ENCODE data around the gene PDE2A.

The PDE2A gene

DNA sequence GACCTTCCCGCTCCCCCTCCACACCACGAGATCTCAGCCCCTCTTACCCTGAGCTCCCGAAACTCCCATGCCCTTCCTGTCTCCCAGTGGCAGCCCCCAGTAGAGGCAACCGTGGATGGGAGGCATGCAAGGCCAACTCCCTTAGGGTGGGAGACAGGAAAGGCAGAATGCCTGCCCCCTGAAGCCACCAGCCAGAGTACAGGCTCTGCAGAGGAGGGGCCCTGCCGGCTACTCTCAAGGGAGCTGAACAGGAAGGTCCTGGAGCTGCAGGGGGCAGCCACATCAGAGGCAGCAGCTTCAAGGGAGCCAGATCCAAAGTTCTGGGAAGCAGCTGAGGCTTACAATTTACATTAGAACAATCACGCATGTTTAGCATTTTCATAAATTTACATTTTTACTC lies 38.3 kb downstream of the PDE2A start:
- DNase-seq (ENCODE audit: low read depth in 2 of 2) = no peak

DNA sequence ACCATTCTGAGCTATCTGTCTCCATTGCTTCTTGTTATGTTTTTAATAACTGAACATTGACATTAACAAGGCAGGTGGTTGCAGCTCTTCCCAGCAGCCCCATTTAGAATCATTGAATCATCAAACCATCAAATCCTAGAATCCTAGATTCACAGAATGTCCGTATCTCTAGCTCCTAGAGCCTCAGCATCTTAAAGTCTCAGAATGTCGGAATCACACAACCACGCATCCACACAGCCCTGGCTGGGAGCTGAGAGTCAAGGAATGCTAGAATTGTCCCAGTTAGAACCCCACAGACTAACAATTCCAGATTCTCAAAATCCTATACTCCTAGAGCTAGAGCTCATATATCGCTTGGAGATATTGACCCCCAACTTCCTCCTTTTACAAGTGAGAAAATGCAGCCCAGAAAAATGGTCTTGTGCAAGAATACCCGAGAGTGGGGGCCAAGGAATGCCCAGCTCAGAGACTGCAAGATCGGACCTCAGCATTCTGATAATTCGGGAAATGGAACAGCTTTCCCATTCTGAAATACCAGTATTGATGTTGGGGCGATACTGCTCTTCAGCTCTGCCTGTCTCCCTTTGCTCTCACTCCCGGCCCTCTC lies 38.8 kb downstream of the PDE2A start:
- DNase-seq (ENCODE audit: low read depth in 2 of 2) = no peak

DNA sequence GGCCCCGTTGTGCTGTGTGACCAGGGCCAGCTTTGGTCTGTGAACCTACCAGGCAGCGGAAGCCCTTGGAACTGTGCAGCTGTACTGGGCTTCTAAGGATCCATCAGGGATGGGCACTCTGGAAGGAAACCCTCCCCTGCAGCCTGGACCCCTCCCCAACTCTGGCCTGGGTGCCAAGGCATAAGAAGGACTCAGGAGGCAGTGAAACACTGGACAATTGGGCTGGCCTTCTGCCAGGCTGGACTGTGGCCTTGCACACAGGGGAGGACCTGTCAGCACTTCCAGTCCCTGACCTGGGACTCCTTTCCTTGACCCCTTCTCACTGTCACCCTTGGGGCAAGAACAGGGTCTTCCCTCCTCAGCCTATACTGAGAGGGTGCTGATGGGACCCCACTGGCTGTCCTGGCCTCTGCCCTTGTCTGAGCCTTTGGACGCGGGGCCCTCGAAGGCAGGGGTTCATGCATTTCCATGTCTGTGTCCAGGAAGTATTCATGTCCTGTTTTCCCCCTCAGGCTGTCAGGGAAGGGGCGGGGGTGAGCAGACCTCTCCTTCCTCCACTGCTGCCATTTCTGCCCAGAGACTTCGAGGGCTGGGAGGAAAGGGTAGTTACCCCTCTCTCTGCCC lies 39.6 kb downstream of the PDE2A start:
- DNase-seq (ENCODE audit: low read depth in 2 of 2) = no peak

DNA sequence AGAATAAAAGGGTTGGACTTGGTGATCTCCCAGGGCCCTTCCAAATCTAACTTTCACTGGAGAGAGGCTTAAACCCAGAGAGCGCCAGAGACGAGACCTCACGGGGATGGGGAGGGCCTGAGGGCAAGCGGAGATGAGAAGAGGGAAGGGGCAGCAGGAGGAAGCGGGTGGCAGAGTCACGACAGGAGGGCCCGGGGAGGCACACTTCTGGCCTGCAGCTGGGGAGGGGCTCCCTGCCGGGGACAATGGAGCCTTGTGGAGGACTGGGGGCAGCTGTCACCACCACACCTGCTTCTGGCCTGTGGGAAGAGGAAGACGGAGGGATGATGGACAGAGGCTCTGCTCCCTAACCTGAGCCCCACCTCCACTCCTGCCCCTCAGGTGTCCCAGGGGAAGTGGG lies 40.2 kb downstream of the PDE2A start:
- no peak for DNase-seq (ENCODE audit: low read depth in 2 of 2)

DNA sequence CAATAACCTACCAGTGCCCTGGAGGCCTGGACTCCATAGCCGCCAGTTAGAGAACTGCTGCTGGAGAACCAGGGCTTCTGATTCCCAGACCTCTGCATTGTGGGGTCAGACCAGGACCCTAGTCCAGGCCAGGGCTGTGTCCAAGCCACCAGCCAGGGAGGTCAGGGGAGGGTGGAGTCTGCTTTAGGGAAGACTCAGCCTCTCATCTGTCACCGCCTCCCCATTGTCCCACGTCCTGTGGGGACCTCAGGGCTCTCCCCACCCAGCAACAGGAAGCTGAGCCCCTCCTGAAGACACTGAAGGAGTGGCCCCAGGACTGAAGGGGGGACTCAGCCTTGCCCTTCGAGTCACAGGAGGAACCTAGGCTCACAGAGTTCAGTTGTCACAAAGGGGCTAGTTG lies 41.2 kb downstream of the PDE2A start:
- no peak for DNase-seq (ENCODE audit: low read depth in 2 of 2)

DNA sequence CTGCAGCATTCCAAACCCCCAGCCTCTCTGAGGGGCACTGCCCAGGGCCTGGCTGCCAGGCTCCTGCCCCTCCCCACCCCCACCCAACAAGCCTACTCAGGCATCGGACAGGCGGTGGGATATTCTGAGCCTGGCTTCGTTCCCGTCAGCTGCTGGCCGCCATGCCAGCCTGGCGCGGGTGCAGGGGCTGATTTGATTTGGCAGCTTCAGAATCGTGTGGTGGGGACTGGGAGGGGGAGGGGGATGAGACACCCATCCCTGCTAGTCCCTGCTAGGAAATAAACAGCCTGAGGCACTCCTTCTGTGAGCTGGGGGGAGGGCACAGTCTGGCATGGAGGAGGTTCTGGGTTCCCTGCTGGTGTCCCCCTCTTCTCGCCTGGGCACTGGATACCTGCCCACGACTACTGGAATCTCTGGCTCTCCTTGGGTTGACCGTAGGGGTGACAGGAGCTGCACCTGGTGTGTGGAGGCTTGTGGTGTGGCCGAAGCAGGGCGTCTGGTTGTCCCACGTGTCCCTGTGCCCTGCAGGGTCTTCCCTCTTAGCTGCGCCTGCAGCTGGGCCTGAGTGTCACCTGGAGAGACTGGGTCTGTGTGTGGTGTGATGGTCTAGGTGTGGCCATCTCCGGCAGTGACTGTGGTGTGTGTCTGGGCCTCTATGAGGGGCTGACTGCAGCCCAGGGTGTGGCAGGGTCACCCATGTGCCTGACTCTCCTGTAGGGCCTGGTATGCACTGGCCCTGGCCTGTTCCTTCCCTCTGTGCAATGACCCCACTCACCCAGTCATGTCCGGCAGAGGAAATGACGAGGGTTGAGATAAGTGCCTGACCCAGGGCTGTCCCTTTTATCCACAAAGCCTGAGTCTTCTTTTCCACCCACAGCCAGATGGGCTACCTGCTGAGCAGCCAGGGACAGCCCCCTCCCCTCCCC lies 42.2 kb downstream of the PDE2A start:
- no peak for DNase-seq (ENCODE audit: low read depth in 2 of 2)

DNA sequence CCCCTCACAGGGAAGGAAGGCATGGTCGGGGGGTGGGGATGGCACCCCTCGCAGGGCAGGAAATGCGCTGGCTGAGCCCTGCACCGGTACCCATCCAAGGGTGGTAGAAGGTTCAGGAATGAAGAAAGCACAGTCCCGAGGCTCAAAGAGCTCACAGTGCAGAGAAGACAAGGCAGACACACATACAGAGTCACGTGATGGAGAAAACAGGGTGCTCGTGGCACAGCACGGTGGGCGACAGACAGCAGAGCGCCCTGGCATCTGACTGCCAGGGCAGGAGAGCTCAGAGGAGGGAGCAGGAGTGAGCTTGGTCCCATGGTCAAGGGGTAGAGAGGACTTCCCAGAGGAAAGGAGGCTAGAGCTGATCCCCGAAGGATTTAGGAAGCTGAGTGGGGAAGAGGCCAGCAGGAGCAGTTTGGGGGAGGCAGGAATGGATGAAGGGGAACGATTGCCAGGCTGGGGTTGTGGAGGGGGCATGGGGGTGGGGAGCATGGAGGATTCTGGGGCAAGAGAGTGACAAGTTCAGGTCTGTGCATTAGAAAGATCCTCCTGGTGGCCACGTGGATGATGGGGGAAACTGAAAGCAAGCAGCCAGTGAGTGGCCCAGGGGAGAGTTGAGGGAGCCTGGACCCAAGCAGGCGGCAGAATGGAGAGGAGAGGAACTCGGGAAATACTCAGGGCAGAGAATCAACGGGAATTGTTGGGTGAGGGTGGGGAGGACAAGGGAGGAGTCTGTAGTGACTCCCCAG lies 43.9 kb downstream of the PDE2A start:
- no peak for DNase-seq (ENCODE audit: low read depth in 2 of 2)

DNA sequence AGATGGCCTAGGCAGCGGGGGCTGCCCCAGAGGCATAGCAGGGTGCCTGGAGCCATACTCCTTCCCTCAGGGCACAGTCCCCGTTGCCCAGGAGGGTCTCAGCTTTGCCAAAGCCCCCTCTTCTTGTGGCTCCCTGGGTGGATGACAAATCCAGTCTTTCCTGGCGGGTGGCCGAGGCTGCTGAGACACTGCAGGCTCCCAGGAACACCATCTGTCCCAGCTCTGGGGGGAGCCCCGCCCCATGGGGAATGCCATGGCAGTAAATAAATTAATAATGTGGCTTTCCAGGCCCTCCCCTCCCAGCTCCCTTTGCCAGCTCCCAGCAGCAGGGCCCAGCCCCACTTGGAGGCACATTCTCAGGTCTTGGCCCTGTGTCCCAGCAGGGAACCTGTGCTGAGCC lies 45.0 kb downstream of the PDE2A start:
- DNase-seq (ENCODE audit: low read depth in 2 of 2) = no peak

DNA sequence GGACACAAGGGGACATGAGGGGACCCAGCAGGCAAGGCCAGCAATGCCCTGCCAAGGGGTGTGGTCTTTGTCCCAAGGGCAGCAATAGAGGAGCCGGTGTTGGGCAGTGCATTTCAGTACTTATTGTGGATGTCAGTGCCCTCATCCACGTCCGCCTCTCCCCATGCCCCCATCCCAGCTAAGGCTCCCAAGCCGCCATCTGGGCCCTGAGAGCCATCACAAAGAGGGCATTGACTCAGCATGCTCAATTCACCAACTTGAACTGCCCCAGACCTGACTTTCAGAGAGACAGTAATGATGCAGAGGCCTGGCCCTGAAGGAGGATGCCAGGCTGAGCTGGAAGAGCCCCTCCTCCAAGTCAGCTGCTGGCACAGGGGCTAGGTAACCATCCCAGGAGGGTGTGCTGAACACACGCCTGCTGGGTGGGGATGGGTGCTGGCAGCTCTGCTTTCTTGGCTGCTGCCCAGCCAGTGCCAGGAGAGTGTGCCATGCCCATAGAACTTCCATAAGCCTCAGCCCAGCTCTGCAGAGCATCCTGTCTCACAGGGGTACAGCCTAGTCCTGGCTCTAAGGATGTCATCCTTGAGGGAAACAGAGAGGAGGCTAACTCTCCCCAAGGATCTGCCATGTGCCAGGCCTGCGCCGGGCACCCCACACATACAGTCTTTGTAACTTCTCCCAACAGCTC lies 46.5 kb downstream of the PDE2A start:
- no peak for DNase-seq (ENCODE audit: low read depth in 2 of 2)

DNA sequence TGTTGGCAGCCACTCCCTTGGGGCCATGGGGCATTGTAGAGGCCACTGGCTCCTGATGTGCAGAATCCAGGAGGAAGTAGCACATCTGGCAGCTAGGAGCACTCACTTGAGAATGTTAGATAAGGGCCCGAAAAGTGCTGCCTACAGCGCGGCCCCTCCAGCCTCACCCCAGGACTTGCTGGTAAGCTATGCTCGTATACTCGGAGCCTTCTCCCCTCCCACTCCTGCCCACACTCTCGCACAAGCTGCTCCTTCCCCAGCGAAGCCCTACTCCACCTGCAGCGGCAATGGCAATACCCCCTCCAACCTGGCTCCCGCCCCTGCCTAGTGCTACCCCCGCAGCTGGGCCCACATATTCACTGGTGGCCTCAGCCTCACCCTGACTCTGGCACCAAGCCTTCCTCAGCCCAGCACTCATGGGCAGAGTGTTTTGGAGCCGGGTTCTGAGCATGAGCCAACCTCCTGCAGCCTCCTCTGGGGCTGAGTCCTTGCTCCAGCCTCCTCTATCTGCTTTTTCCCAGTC lies 47.7 kb downstream of the PDE2A start:
- DNase-seq (ENCODE audit: low read depth in 2 of 2) = no peak

DNA sequence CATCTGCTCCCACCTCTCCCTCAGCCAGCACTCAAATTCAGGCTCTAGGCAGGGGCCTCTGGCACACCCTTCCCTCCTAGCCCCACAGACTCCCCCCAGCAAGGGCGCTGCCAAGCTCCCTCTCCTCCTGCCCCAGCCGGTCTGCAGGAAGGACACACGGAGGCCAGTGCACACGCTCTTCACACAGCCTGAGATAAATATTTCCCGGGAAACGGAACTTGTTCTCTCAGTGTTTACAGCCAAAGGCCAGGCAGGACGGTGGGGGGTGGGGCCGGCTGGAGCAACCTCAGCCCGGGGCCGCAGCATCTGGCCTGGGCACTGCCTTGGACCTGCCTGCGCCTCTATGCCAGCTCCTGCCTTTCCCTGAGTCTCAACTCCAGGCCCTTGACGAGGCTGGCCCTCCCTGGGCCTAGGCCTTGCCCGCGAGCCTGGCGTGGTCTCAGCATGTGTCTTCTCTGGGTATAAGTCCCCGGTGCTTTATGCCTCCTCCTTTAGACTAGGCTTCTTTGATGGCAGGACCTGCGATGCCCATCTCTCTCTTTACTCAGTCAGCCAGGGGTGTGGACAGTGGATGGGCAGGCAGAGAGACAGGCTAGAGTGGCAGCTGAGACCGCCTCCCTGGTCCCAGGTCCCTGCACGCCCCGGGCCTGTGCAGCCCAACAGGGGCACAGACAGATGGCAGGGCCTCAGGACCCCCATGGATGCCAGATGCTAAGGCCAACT lies 48.4 kb downstream of the PDE2A start:
- DNase-seq (ENCODE audit: low read depth in 2 of 2) = no peak

DNA sequence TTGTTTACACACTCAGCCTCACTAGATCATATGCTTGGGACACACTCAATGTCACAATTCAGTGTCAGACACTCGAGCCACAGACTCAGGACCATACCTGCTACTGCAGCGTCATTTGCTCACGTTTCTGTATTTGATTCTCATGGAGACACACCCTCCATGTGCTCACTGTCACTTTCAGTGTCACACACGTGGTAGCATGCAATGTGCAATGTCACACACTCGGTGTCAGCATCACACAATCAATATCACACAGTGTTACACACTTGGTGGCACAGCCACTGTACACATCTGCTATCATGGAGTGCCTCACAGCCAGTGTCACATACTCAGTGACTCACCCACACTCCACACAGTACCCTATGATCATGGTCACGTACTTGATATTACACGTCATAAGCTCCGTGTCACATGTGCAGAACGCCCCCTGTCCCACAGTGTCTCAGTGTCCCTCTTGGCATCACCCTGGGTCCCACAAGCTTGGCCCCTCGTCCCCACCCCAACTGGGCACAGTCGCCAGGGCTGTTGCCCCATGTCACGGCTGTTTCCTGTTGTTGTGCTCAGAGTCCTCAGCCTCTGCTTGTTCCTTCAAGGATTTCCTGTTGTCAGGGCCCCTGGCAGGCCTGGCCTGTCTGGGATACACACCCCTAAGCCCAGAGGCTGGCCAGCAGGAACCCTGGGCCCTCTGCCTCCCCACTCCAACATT lies 49.6 kb downstream of the PDE2A start:
- no peak for DNase-seq (ENCODE audit: low read depth in 2 of 2)

DNA sequence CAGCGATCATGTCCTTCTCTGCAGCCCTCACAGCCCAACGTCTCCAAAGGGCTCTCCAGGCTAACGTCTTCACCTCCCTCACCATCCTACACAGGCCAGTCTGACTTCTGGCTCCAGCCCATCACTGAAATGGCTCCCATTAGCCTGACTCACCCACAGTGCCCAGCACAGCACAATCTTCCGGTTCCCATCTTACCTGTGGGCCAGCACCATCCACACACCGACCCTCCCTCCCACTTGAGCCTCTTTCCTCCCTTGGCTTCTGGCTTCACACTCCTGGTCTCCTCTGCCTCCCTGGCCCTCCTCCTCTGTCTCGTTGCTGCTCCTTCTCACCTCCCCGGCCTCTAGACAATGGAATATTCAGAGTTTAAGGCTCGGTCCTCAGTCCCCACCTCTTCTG lies 51.2 kb downstream of the PDE2A start:
- no peak for DNase-seq (ENCODE audit: low read depth in 2 of 2)

DNA sequence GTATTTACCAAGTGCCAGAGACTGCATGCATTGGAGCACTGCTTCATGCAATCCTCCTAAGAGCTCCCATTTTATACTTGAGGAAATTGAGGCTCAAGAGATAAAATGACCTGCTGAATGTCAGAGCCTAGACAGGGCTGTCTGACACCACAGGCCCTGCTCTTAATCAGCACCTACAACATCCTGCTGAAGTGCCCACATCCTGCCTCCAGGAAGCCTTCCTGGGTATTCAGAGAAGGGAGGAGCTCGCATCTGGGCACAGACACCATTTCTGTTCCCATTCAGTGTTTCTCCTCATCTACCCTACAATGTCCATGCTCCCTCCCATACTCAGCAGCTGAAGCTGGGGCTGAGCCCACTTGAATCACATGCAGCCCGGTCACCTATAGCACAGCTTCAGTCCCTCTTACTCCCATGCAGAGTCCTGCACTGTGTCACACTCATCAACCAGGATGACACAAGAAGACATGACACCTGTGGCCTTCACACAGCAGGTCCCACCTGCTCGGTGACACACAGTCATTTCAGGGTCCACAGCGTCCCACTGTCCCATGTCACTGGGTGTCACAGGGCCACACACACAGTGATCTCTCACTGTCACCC lies 53.1 kb downstream of the PDE2A start:
- no peak for DNase-seq (ENCODE audit: low read depth in 2 of 2)

DNA sequence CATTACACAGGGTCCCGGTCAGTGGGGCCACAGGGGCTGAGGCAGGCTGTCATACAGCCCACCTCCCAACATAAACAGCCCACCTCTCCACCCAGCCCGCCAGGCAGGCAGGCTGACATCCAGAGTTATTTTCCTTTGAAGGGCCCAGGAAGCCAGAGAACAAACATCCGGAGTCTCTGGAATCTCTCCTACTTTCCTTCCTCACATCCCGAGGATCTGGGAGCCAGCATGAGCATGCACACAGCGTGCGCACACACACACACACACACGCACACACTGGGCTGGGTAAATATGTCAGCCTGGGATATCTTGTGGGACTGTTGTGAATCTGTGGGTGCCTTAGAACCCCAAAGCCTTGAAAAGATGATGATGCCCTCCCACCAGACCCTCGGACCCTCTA lies 55.4 kb downstream of the PDE2A start:
- DNase-seq (ENCODE audit: low read depth in 2 of 2) = no peak

DNA sequence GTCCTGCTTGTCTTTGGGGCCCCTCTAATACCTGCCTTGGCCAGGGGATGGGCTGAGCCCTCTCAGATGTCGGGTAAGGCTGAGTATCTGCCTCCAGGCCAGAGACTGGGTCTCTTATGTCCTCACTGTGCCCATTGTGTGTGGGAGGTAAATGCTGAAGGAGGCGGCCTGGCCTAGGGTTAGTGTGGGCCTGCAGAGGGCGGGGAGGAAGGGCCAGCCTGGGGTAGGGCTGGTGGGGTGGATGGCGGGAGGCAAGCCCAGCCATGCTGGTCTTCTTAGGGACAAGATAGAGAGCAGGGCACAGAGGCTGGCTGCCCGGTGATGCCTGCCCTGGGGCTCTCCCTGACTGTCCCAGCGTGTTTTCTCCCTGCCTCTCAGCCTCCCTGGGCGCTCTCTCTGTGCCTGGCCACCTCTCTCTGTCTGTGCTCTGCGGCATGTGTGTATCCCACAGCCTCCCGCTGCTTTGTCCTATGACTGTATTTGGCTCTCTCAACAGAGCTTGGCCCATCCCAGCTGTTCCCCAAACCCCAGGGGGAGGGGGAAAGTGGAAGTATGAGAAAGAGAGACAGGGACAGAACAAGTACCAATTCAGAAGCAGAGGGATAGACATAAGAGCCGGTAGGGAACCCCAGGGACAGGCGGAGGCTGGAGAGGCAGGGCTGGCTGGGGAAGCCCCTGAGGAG lies 57.0 kb downstream of the PDE2A start:
- no peak for DNase-seq (ENCODE audit: low read depth in 2 of 2)

DNA sequence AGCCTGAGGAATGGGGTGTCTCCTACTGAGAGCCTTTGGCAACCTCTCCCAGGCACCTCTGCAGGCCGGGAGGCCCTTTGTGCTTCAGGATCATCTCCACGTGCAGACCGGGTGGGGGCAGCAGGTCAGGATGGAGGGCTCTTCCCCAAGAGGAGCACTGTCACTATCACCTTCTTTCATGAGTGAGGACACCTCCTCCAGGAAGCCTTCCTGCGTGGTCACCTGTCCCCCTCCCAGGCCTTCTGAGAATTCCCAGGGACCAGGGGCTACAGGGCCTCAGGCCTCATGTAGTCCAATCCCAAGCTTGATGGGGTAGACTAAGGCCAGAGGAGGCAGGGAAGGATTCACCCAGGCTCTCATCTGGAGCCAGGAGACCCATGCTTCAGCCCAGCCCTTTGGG lies 57.6 kb downstream of the PDE2A start:
- DNase-seq (ENCODE audit: low read depth in 2 of 2) = no peak

DNA sequence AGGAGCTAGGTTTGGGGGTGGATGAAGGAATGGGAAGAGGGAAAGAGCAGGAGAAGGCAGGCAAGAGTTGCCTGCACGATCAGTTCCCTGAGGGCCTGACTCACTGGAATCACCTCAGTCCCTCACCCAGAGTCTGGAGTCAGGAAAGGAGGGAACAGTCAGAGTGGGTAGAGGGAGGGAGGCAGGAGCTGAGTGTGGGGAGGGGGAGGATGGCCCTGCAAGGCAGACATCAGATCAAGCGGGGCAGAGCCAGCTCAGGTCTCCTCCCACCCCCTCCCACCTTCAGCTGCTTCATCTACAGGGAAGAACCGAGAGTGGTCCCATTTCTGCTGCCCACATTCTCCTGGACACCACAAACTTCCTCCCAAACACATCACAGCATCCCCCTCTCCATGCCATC lies 58.9 kb downstream of the PDE2A start:
- no peak for DNase-seq (ENCODE audit: low read depth in 2 of 2)

DNA sequence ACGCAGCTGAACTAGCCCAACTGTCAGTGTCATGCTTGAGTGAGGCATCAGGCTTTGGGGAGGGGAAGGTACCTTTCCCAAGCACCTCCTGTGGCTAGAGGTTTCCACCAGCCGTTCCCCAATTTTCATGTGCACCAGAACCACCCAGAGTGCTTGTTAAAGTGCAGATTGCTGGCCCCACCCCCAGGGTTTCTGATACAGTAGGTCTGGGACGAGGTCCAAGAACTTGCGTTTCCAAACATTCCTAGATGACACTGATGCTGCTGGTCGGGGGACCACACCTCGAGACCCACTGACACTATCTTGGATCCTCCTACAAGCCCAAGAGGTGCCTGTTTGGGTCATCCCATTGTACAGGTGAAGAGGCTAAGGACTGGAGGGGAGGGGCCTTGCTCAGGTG lies 59.8 kb downstream of the PDE2A start:
- no peak for DNase-seq (ENCODE audit: low read depth in 2 of 2)
